Measurements from ENCODE around the gene ARHGAP11A.
"Not testable (repeated sequence)": the region's sequence is repeated elsewhere in the genome, so short reads cannot be mapped to it uniquely, and the experiment has no call there.

ARHGAP11A gene

GRCh38 chr15:32615051-32615870 lies at the start of gene ARHGAP11A:
Gene ARHGAP11A, plus strand, starts transcription at chr15:32615504. Its CDS starts 708 bp downstream, at chr15:32616212.
- not testable (repeated sequence) for DNase-seq

- DNase-seq, result not testable (repeated sequence)
Observed at GRCh38 chr15:32568988-32569387, 46.3 kb upstream of the ARHGAP11A start.

- DNase-seq, result not testable (repeated sequence)
Observed at GRCh38 chr15:32578482-32578881, 36.8 kb upstream of the ARHGAP11A start.

GRCh38 chr15:32585844-32586243 lies 29.5 kb upstream of the ARHGAP11A start:
- not testable (repeated sequence) for DNase-seq

- not testable (repeated sequence) for DNase-seq
Observed at GRCh38 chr15:32593151-32593550, 22.2 kb upstream of the ARHGAP11A start, which contains the start of gene GOLGA8N. Gene GOLGA8N, plus strand, starts transcription at chr15:32593456.

GRCh38 chr15:32609518-32609917 lies 5.8 kb upstream of the ARHGAP11A start:
- DNase-seq, result not testable (repeated sequence)

- DNase-seq, result not testable (repeated sequence)
Observed at GRCh38 chr15:32610719-32611118, 4.6 kb upstream of the ARHGAP11A start.

- DNase-seq, result not testable (repeated sequence)
Observed at GRCh38 chr15:32614712-32615050, 623 bp upstream of the ARHGAP11A start.

- DNase-seq, result not testable (repeated sequence)
Observed at GRCh38 chr15:32615871-32616426, 645 bp downstream of the ARHGAP11A start.

- DNase-seq, result no peak
Observed at GRCh38 chr15:32636410-32636809, 21.1 kb downstream of the ARHGAP11A start.

- no peak for DNase-seq
Observed at GRCh38 chr15:32636908-32637567, 21.7 kb downstream of the ARHGAP11A start.

- DNase-seq, result no peak
Observed at GRCh38 chr15:32637704-32638103, 22.4 kb downstream of the ARHGAP11A start.

- DNase-seq, result no peak
Observed at GRCh38 chr15:32641517-32642059, 26.3 kb downstream of the ARHGAP11A start, which contains the start of gene SCG5. Gene SCG5, plus strand, starts transcription at chr15:32641710. Its CDS starts 1,883 bp downstream, at chr15:32643593.

GRCh38 chr15:32642667-32643435 lies 27.5 kb downstream of the ARHGAP11A start:
- no peak for DNase-seq

- no peak for DNase-seq
Observed at GRCh38 chr15:32643907-32644445, 28.7 kb downstream of the ARHGAP11A start.

- no peak for DNase-seq
Observed at GRCh38 chr15:32646291-32646690, 31.0 kb downstream of the ARHGAP11A start.

GRCh38 chr15:32649342-32649741 lies 34.0 kb downstream of the ARHGAP11A start:
- DNase-seq, result no peak

GRCh38 chr15:32651229-32651837 lies 36.0 kb downstream of the ARHGAP11A start:
- peak; percentile 16 for DNase-seq

GRCh38 chr15:32652178-32652577 lies 36.9 kb downstream of the ARHGAP11A start:
- no peak for DNase-seq

GRCh38 chr15:32656091-32656490 lies 40.8 kb downstream of the ARHGAP11A start:
- no peak for DNase-seq

GRCh38 chr15:32656496-32656895 lies 41.2 kb downstream of the ARHGAP11A start:
- DNase-seq, result no peak

Measured in stimulated activated naive CD4-positive, alpha-beta T cell treated with Interleukin-2 at 50 U/mL for 16 hours (primary cell).